Endometrial microvascular endothelial cells (primary cell): ENCODE data around the gene GPR137B. TPM values are rescaled to one million over a fixed set of nuclear protein-coding genes. Genes with fewer than 3 reads are reported as not detected.
"Not testable (repeated sequence)": the region's sequence is repeated elsewhere in the genome, so short reads cannot be mapped to it uniquely, and the experiment has no call there.

ENCODE experiments used
- in situ Hi-C: cut with HindIII; loops from 2 replicates; pipeline ENCODE4 v1.10.0; 2017; ENCODE audit warnings: low sequenced_read_pairs, low pct_unique_long_range_greater_than_20kb; ENCODE audit errors: inconsistent ontology term
- total RNA-seq: library from RNA; depleted of rRNA; stranded (reverse); fragments of >200 nt; gene quantifications from one replicate; pipeline ENCODE4 v1.2.3, GENCODE V29; 2015; ENCODE audit errors: inconsistent ontology term

Gene GPR137B
- total RNA-seq, 1 donor from 2014 or later = 3.2 TPM

- in situ Hi-C loops = no loop called here
These were observed 13.0 kb downstream of the GPR137B start for GRCh38 chr1:236155399-236155767.

DNA sequence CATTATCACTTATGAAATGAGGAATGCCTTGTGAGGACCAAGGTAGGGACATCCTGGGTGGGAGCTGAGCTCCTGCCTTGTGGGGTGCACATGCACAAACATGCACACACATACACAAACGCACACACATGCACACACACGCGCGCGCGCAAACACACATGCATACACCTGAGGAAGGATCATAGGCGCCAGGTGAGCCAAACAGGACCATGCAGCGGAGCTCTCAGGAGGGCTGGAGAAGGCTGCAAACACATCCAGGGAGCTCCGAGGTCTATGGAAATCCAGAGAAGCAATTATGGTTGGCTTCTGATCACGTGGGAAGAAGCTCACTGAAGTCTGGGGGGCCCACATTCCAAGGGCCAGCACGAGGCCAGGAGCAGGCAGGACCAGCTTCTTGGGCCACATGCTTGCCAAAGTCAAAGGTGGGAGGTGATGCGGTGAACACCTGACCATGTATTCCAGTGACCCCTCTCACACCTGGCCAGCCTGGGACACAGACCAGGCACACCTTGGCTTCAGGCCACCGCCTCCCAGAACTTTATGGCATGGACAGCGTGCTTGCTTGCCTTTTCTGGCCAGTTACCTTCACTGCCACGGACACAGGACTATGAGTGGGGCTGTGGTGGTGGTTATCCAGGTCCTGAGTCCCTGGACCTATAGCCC lies 13.6 kb downstream of the GPR137B start:
- in situ Hi-C loops = no loop called here

DNA sequence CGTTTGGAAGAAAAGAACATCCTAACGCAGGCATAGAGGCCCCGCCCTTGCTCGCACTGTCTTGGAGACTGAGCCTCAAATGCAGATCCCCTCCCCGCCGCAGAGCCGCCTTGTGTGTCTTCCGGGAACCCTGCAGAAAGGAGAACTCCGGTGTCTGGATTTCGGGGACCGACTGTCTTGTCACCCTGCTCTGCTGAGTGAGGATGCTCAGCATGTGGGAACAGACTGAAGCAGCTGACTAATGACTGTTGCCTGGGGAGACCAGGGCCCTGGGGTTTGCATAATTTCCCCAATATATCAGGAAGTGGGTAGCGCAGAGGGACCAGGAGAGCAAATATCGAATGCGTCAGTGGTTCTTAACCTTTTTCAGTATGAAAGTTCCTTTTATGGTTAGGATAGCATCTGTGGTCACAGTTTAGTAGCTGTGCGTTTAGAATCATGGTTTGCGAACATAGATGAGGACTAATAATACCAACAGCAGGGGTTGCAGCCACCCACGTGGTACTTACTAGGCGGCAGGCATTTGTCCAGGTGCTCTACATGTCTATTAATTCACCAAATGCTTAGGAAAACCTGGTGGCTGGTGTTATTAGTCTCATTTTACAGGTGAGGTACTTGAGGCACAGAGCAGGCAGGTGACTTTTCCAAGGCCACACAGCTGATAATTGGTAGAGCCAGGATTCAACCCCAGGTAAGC lies 14.3 kb downstream of the GPR137B start:
- in situ Hi-C loops = no loop called here

DNA sequence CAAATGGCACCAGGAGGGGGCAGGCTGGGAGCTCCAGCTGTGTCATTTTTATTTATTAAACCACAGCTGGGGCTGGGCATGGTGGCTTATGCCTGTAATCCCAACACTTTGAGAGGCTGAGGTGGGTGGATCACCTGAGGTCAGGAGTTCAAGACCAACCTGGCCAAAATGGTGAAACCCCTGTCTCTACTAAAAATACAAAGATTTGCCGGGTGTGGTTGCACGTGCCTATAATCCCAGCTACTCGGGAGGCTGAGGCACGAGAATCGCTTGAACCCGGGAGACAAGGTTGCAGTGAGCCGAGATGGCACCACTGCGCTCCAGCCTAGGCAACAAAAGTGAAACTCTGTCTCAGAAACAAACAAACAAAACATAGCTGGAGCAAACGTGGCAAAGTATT lies 15.7 kb downstream of the GPR137B start:
- in situ Hi-C loops = not testable (repeated sequence)

DNA sequence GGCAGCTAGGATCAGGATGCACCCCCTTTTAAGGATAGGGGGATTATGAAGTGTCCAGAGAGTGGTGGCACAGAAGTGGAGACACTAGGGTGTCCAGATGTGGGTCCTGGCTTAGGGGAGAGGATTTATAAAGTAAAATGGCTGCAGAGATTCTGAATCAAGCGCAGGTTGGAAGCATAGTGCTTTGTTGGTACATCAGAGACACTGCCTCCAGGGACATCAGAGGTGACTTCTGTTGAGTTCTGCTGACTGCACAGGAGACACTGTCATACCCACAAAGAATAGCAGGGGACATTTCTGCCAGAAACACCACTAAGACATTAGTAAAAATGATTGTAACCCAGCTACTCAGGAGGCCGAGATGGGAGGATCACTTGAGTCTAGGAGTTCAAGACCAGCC lies 16.4 kb downstream of the GPR137B start:
- in situ Hi-C loops = no loop called here

GRCh38 chr1:236159704-236160539 lies 17.6 kb downstream of the GPR137B start:
- in situ Hi-C loops = no loop called here

DNA sequence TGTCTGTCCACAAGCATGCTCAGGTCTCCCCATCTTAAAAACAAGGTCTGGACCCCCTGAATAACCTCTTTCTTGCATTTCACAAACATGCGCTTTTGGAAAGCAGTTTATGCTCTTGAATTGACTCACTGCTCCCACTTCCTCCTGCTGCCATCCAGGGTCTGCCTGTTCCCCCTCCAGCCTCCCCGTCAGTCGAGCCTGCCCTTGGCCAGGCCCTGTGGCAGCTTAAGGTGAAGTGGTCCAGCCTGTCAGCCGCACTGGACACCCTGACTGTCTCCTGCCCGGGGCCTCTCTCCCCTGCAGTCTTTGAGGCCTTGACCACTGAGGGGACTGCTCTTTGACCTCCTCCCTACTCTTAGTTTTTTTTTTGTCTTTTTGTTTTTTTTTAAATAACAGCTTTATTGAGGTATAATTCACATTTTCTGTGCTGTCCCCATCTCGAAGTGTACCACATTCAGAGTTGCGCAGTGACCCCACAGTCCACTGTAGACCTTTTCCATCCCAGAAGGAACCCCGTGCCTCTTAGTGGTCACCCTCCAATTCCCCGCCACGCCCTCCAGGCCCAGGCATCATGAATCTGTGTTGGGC lies 18.3 kb downstream of the GPR137B start:
- in situ Hi-C loops = no loop called here

GRCh38 chr1:236161230-236161629 lies 18.9 kb downstream of the GPR137B start:
- in situ Hi-C loops = no loop called here

GRCh38 chr1:236161755-236162154 lies 19.4 kb downstream of the GPR137B start:
- in situ Hi-C loops = not testable (repeated sequence)

GRCh38 chr1:236163463-236164153 lies 21.3 kb downstream of the GPR137B start:
- in situ Hi-C loops = no loop called here

DNA sequence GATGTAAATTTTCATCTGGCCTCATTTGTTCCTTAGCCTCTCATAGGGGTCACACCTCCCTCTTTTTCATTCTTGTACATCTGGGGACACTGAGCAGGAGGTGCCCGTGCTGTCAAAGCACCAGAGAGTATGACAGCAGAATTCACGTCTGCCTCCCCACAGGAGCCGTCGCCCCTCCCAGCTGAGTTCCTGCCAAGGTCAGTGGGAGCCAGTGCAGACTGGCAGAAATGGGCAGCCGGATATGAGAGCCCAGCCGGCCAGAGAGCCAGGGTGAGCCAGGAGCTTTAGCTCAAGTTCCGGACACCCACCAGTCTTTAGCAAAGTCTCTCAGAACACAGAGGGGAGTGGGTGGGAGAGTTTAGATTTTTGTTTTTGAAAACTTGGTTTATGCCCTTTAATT lies 21.9 kb downstream of the GPR137B start:
- in situ Hi-C loops = no loop called here

GRCh38 chr1:236165238-236165981 lies 23.1 kb downstream of the GPR137B start:
- in situ Hi-C loops = no loop called here

- in situ Hi-C loops = no loop called here
These were observed 23.7 kb downstream of the GPR137B start for GRCh38 chr1:236166041-236166440.

DNA sequence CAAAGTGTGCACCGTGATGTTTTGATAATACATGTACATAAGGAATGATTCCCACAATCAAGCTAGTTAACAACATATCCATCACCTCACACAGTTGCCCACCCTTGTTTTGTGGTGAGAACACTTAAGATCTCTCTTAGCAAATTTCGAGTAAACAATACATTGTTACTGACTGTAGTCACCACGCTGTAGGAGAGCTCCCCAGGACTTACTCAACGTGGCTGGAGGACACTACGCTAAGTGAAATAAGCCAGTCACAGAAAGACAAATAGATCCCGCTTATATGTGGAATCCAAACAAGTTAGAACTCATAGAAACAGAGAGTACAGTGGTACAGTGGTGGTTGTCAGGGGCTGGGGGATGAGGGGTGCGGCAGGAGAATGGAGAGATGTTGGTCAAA lies 24.8 kb downstream of the GPR137B start:
- in situ Hi-C loops = no loop called here

- in situ Hi-C loops = no loop called here
These were observed 25.2 kb downstream of the GPR137B start for GRCh38 chr1:236167578-236167977.

- in situ Hi-C loops = no loop called here
These were observed 26.5 kb downstream of the GPR137B start for GRCh38 chr1:236168716-236169429.

- in situ Hi-C loops = no loop called here
These were observed 29.8 kb downstream of the GPR137B start for GRCh38 chr1:236172041-236172579.
